Naive thymus-derived CD4-positive, alpha-beta T cell (primary cell): ENCODE results near the gene CELF2. TPM values are rescaled to one million over a fixed set of nuclear protein-coding genes. Genes with fewer than 3 reads are reported as not detected.

Experiments used
- ATAC-seq: fragments of 150-1000 bp; cut with Tn5 transposase; 2 replicates; pipeline ENCODE4 v1.10.0; 2021; ENCODE audit warnings: mild to moderate bottlenecking, moderate library complexity
- CTCF ChIA-PET: fragments of 350-600 bp; sonication (Branson Sonifier 250); formaldehyde crosslinking; loops from one replicate; lab custom pipeline; 2021; ENCODE audit warnings: antibody characterized with exemption; lab: Charles Lee
- POLR2A ChIA-PET: fragments of 350-600 bp; sonication (Branson Sonifier 250); formaldehyde crosslinking; loops from one replicate; lab custom pipeline; 2021; ENCODE audit warnings: antibody characterized with exemption, inconsistent platforms; lab: Charles Lee
- DNase-seq, 9 donors: peaks; one replicate each; pipeline versions ENCODE4 v3.0.0 to v3.0.0-alpha.2; 2020 to 2022; ENCODE audit warnings: mixed read lengths in 1 of 9
- H3K27ac ChIP-seq: one replicate; pipeline ENCODE4 v1.7.0; 2013; ENCODE audit warnings: mild to moderate bottlenecking, low read depth, low read length, moderate library complexity
- H3K27me3 ChIP-seq, 2 donors: one replicate each; pipeline ENCODE4 v1.7.0; 2013; ENCODE audit warnings: low read length in 2 of 2, mild to moderate bottlenecking in 2 of 2, moderate library complexity in 2 of 2; ENCODE audit not compliant: control insufficient read depth in 2 of 2, insufficient read depth in 2 of 2
- H3K36me3 ChIP-seq, 3 experiments: 1 replicate in 2 of 3; 2 replicates in 1 of 3; pipeline ENCODE4 v1.7.0; 2013; ENCODE audit warnings: low read length in 3 of 3, mild to moderate bottlenecking in 3 of 3, moderate library complexity in 1 of 3; ENCODE audit not compliant: insufficient read depth in 3 of 3, control insufficient read depth in 2 of 3
- H3K4me1 ChIP-seq, 2 donors: one replicate each; pipeline ENCODE4 v1.7.0; 2013; ENCODE audit warnings: low read length in 2 of 2, mild to moderate bottlenecking in 2 of 2, moderate library complexity in 1 of 2; ENCODE audit not compliant: control insufficient read depth in 2 of 2, insufficient read depth in 2 of 2
- H3K4me3 ChIP-seq: 2 replicates; pipeline ENCODE4 v1.7.0; 2013; ENCODE audit warnings: mild to moderate bottlenecking, low read length
- H3K9me3 ChIP-seq, 3 experiments: 1 replicate in 2 of 3; 2 replicates in 1 of 3; pipeline ENCODE4 v1.7.0; 2013; ENCODE audit warnings: low read length in 3 of 3; ENCODE audit not compliant: control insufficient read depth in 2 of 3
- H3K27ac Mint-ChIP-seq, 9 donors: one replicate each; pipeline ENCODE4 v1.8.0; 2020 to 2022; ENCODE audit warnings: mixed read lengths in 9 of 9, mild to moderate bottlenecking in 8 of 9, moderate library complexity in 5 of 9, inconsistent platforms in 2 of 9
- H3K27me3 Mint-ChIP-seq, 5 donors: one replicate each; pipeline ENCODE4 v1.8.0; 2021 to 2022; ENCODE audit warnings: mixed read lengths in 5 of 5, mild to moderate bottlenecking in 1 of 5
- H3K36me3 Mint-ChIP-seq, 5 donors: one replicate each; pipeline ENCODE4 v1.8.0; 2020 to 2022; ENCODE audit warnings: mixed read lengths in 5 of 5, mild to moderate bottlenecking in 3 of 5, inconsistent platforms in 1 of 5
- H3K4me1 Mint-ChIP-seq, 7 donors: one replicate each; pipeline ENCODE4 v1.8.0; 2020 to 2022; ENCODE audit warnings: mixed read lengths in 7 of 7, mild to moderate bottlenecking in 3 of 7, inconsistent platforms in 1 of 7
- H3K4me3 Mint-ChIP-seq, 10 donors: one replicate each; pipeline ENCODE4 v1.8.0; 2020 to 2022; ENCODE audit warnings: mild to moderate bottlenecking in 10 of 10, mixed read lengths in 10 of 10, moderate library complexity in 6 of 10, inconsistent platforms in 2 of 10
- H3K9me3 Mint-ChIP-seq, 11 donors: one replicate each; pipeline ENCODE4 v1.8.0; 2020 to 2022; ENCODE audit warnings: mixed read lengths in 11 of 11, mild to moderate bottlenecking in 4 of 11, inconsistent platforms in 1 of 11, moderate library complexity in 1 of 11
- intact Hi-C, 2 donors: fragments of 100-400 bp; cut with micrococcal nuclease; formaldehyde crosslinking; loops; one replicate each; pipeline ENCODE4 v1.15.1; 2023
- polyA plus RNA-seq, 2 donors: library from polyadenylated mRNA; unstranded; fragments of 300-500 nt; fragmentation: Illumina TruSeq; gene quantifications; one replicate each; pipeline ENCODE4 v1.2.3, GENCODE V29; 2021
- total RNA-seq, 6 experiments: library from RNA in 5 of 6; stranded (reverse) in 5 of 6; gene quantifications; 1 replicate in 5 of 6; 2 replicates in 1 of 6; pipeline ENCODE4 v1.2.3 and lab custom pipeline; 2021 to 2026

Gene CELF2
- total and polyA plus RNA-seq, 7 experiments from 2014 or later: 135 to 207 (median 178) TPM

DNA sequence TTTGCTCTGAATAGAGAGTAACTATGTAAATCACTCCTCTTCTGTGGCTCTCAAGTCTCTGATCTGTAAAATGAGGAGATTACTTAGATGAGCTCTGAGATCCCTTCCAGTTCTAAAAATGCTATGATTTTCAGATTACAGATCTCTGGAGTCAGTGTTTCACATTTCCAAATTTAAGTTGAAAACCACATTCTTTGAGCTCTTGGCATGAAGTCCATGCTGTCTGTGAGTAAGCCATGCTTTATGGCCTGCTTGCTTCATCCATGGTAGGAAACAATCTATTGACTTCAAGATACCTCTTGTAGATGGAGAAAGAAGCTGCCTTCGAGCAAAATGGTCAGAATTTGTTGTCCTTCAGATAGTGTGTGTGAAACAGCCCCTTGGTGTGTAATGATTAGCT lies 64.9 kb downstream of the CELF2 start:
- Mint-ChIP-seq H3K4me1 (no peaks in the 10 kb centered on the region), H3K4me3 (no peak overlapping the region), H3K9me3 (peaks cover 0 to 2% (median 0%) of the 10 kb centered on the region in 11 donors), H3K27me3 (peaks cover 0 to 27% (median 0%) of the 10 kb centered on the region in 5 donors), H3K36me3 (no peaks in the 10 kb centered on the region), H3K27ac (no peak overlapping the region)
- Histone ChIP-seq H3K4me3 (no peak overlapping the region), H3K4me1 (no peaks in the 10 kb centered on the region), H3K36me3 (no peaks in the 10 kb centered on the region), H3K9me3 (no peaks in the 10 kb centered on the region), H3K27me3 (no peaks in the 10 kb centered on the region), H3K27ac (no peak overlapping the region)
- ChIA-PET CTCF (interaction anchor here (0.6 kb wide), 1 partner anchor 10 kb away, joined by 3 read pairs; no protein-coding TSS in a partner anchor), POLR2A (no interaction called here)
- ATAC-seq (no peak), DNase-seq (no peak)
- intact Hi-C loops: no loop called here

- no peaks in the 10 kb centered on the region for H3K9me3 ChIP-seq
- intact Hi-C loops: no loop called here
Observed at GRCh38 chr10:11083051-11083450, 65.4 kb downstream of the CELF2 start.

DNA sequence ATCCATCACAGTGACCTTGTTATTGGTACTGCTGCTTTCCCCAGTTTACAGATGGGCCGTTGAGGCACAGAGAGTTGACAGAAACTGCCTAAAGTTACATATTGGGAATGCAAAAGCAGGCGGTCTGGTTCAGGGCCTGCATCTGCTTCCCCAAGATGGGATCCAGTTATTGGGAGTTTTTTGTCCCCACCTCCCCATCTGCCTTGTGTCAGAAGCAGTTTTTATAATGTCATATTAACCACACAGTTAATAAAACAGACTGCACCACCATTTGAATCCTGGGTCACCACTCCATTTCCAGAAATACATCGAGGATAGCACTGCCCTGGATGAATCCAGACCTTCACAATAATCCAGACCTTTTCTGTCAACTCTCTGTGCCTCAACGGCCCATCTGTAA lies 67.9 kb downstream of the CELF2 start:
- ATAC-seq (no peak), DNase-seq (no peak)
- no peaks in the 10 kb centered on the region for H3K9me3 ChIP-seq
- H3K4me3 Mint-ChIP-seq: no peak overlapping the region
- peaks cover 0 to 6% (median 0%) of the 10 kb centered on the region in 5 donors for H3K27me3 Mint-ChIP-seq
- no peaks in the 10 kb centered on the region for H3K36me3 ChIP-seq
- H3K4me3 ChIP-seq: no peak overlapping the region
- intact Hi-C loops: no loop called here
- H3K4me1 ChIP-seq: peaks cover 0 to 14% of the 10 kb centered on the region in 2 donors
- ChIA-PET POLR2A (no interaction called here), CTCF (no interaction called here)
- H3K9me3 Mint-ChIP-seq: peaks cover 0 to 2% (median 0%) of the 10 kb centered on the region in 11 donors
- H3K4me1 Mint-ChIP-seq: no peaks in the 10 kb centered on the region
- no peaks in the 10 kb centered on the region for H3K36me3 Mint-ChIP-seq
- no peak overlapping the region for H3K27ac ChIP-seq
- no peaks in the 10 kb centered on the region for H3K27me3 ChIP-seq
- no peak overlapping the region for H3K27ac Mint-ChIP-seq

More at GRCh38 chr10:11083051-11083450, 65.4 kb downstream of the CELF2 start:
- Mint-ChIP-seq H3K27me3 (peaks cover 0 to 21% (median 0%) of the 10 kb centered on the region in 5 donors), H3K4me3 (no peak overlapping the region), H3K4me1 (no peaks in the 10 kb centered on the region), H3K36me3 (no peaks in the 10 kb centered on the region), H3K9me3 (peaks cover 0 to 2% (median 0%) of the 10 kb centered on the region in 11 donors), H3K27ac (no peak overlapping the region)
- POLR2A ChIA-PET: no interaction called here
- H3K4me3 ChIP-seq: no peak overlapping the region
- DNase-seq (no peak), ATAC-seq (no peak)
- CTCF ChIA-PET: interaction anchor here (0.6 kb wide), 1 partner anchor 9 kb away, joined by 3 read pairs; no protein-coding TSS in a partner anchor
- no peak overlapping the region for H3K27ac ChIP-seq
- H3K36me3 ChIP-seq: no peaks in the 10 kb centered on the region
- no peaks in the 10 kb centered on the region for H3K27me3 ChIP-seq
- H3K4me1 ChIP-seq: no peaks in the 10 kb centered on the region

GRCh38 chr10:11086177-11086840 lies 68.6 kb downstream of the CELF2 start:
- DNase-seq (no peak), ATAC-seq (no peak)
- no peaks in the 10 kb centered on the region for H3K9me3 ChIP-seq
- Mint-ChIP-seq H3K4me3 (no peak overlapping the region), H3K27ac (no peak overlapping the region), H3K4me1 (no peaks in the 10 kb centered on the region), H3K36me3 (no peaks in the 10 kb centered on the region), H3K9me3 (peaks cover 0 to 2% (median 0%) of the 10 kb centered on the region in 11 donors), H3K27me3 (peaks cover 0 to 3% (median 0%) of the 10 kb centered on the region in 5 donors)
- ChIA-PET POLR2A (no interaction called here), CTCF (no interaction called here)
- H3K36me3 ChIP-seq: no peaks in the 10 kb centered on the region
- no peak overlapping the region for H3K27ac ChIP-seq
- no peaks in the 10 kb centered on the region for H3K27me3 ChIP-seq
- peaks cover 0 to 14% of the 10 kb centered on the region in 2 donors for H3K4me1 ChIP-seq
- intact Hi-C loops: no loop called here
- H3K4me3 ChIP-seq: no peak overlapping the region

DNA sequence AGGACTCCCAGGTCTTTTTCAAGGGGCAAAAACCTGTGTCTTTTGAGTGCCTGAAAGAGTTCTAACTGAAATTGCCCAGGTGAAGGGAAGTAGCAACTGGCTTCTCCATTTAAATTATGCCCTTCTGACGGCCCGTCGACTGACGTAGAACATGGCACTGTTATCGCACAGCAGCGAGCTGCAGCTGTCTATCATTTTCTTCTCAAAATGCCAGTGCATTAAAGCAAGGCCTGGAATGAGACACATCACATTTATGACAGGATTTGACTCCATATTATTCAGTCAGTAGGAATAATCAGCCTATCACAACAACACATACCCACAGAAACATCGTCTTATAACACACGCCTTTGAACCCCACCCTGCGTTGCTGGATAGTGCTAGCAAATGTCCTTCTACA lies 69.7 kb downstream of the CELF2 start:
- H3K4me1 Mint-ChIP-seq: no peaks in the 10 kb centered on the region
- H3K27ac Mint-ChIP-seq: no peak overlapping the region
- no peak overlapping the region for H3K4me3 ChIP-seq
- no peak overlapping the region for H3K27ac ChIP-seq
- ChIA-PET POLR2A (no interaction called here), CTCF (no interaction called here)
- DNase-seq (no peak), ATAC-seq (no peak)
- H3K27me3 ChIP-seq: no peaks in the 10 kb centered on the region
- no peaks in the 10 kb centered on the region for H3K36me3 ChIP-seq
- peaks cover 0 to 14% of the 10 kb centered on the region in 2 donors for H3K4me1 ChIP-seq
- H3K36me3 Mint-ChIP-seq: no peaks in the 10 kb centered on the region
- H3K4me3 Mint-ChIP-seq: no peak overlapping the region
- no peaks in the 10 kb centered on the region for H3K9me3 Mint-ChIP-seq
- peaks cover 0 to under 1% (median 0%) of the 10 kb centered on the region in 5 donors for H3K27me3 Mint-ChIP-seq
- intact Hi-C loops: no loop called here
- no peaks in the 10 kb centered on the region for H3K9me3 ChIP-seq

GRCh38 chr10:11088709-11089108 lies 71.0 kb downstream of the CELF2 start:
- intact Hi-C loops: no loop called here
- no peaks in the 10 kb centered on the region for H3K36me3 ChIP-seq
- CTCF ChIA-PET: no interaction called here
- no peaks in the 10 kb centered on the region for H3K27me3 ChIP-seq
- no peak overlapping the region for H3K4me3 ChIP-seq
- POLR2A ChIA-PET: no interaction called here
- Mint-ChIP-seq H3K4me3 (no peak overlapping the region), H3K4me1 (no peaks in the 10 kb centered on the region), H3K27me3 (no peaks in the 10 kb centered on the region), H3K36me3 (no peaks in the 10 kb centered on the region), H3K9me3 (no peaks in the 10 kb centered on the region), H3K27ac (no peak overlapping the region)
- peaks cover 0 to 14% of the 10 kb centered on the region in 2 donors for H3K4me1 ChIP-seq
- H3K9me3 ChIP-seq: no peaks in the 10 kb centered on the region
- no peak overlapping the region for H3K27ac ChIP-seq
- no peak for ATAC-seq
- no peak for DNase-seq

- H3K36me3 Mint-ChIP-seq: no peaks in the 10 kb centered on the region
- ATAC-seq: no peak
- H3K36me3 ChIP-seq: no peaks in the 10 kb centered on the region
- intact Hi-C loops: no loop called here
- no peaks in the 10 kb centered on the region for H3K9me3 ChIP-seq
- no peaks in the 10 kb centered on the region for H3K27me3 ChIP-seq
- H3K27me3 Mint-ChIP-seq: peaks cover 0 to 3% (median 0%) of the 10 kb centered on the region in 5 donors
- no peaks in the 10 kb centered on the region for H3K4me1 Mint-ChIP-seq
- no peak overlapping the region for H3K27ac Mint-ChIP-seq
- CTCF ChIA-PET: no interaction called here
- DNase-seq: no peak
- no peak overlapping the region for H3K4me3 ChIP-seq
- peaks cover 0 to 14% of the 10 kb centered on the region in 2 donors for H3K4me1 ChIP-seq
- no peaks in the 10 kb centered on the region for H3K9me3 Mint-ChIP-seq
- no peak overlapping the region for H3K4me3 Mint-ChIP-seq
- no peak overlapping the region for H3K27ac ChIP-seq
- POLR2A ChIA-PET: no interaction called here
Observed at GRCh38 chr10:11089272-11089671, 71.6 kb downstream of the CELF2 start.
